Mesenchymal stem cell (in vitro differentiated cells and primary cell): Measurements from ENCODE around the gene PDXDC1.
"Not testable (repeated sequence)": the region's sequence is repeated elsewhere in the genome, so short reads cannot be mapped to it uniquely, and the experiment has no call there.

Experiments
- DNase-seq: peaks from one replicate; pipeline ENCODE4 v3.0.0-alpha.2; 2013
- H2AFZ ChIP-seq: one replicate; pipeline ENCODE4 v1.6.1; 2013; ENCODE audit warnings: low read depth, mild to moderate bottlenecking, control low read depth, inconsistent platforms, low read length, moderate library complexity
- H2AK5ac ChIP-seq: 2 replicates; pipeline ENCODE4 v1.6.1; 2013; ENCODE audit warnings: low read length, moderate library complexity, mild to moderate bottlenecking, inconsistent platforms; ENCODE audit not compliant: severe bottlenecking
- H2BK120ac ChIP-seq: one replicate; pipeline ENCODE4 v1.6.1; 2013; ENCODE audit warnings: low read depth, mild to moderate bottlenecking, inconsistent platforms, low read length, moderate library complexity
- H2BK12ac ChIP-seq, 2 experiments: one replicate each; pipeline ENCODE4 v1.6.1; 2013; ENCODE audit warnings: inconsistent platforms in 2 of 2, low read length in 2 of 2, mild to moderate bottlenecking in 2 of 2, moderate library complexity in 2 of 2, control low read depth in 1 of 2
- H2BK15ac ChIP-seq: one replicate; pipeline ENCODE4 v1.6.1; 2013; ENCODE audit warnings: mild to moderate bottlenecking, low read depth, inconsistent platforms; ENCODE audit not compliant: poor library complexity, severe bottlenecking
- H2BK5ac ChIP-seq: 2 replicates; pipeline ENCODE4 v1.6.1; 2013; ENCODE audit warnings: low read depth, mild to moderate bottlenecking, low read length, control low read depth, inconsistent platforms; ENCODE audit not compliant: poor library complexity, severe bottlenecking
- H3K14ac ChIP-seq, 2 experiments: one replicate each; pipeline ENCODE4 v1.6.1; 2013; ENCODE audit warnings: inconsistent platforms in 2 of 2, low read length in 2 of 2, control low read depth in 1 of 2, mild to moderate bottlenecking in 1 of 2, moderate library complexity in 1 of 2
- H3K18ac ChIP-seq, 2 experiments: one replicate each; pipeline ENCODE4 v1.6.1; 2013; ENCODE audit warnings: inconsistent platforms in 2 of 2, low read length in 2 of 2, control low read depth in 1 of 2, low read depth in 1 of 2, mild to moderate bottlenecking in 1 of 2
- H3K23ac ChIP-seq, 2 experiments: one replicate each; pipeline ENCODE4 v1.6.1; 2013; ENCODE audit warnings: inconsistent platforms in 2 of 2, low read length in 2 of 2, mild to moderate bottlenecking in 2 of 2, moderate library complexity in 2 of 2, control low read depth in 1 of 2
- H3K27ac ChIP-seq: 2 replicates; pipeline ENCODE4 v1.5.1; 2013; ENCODE audit warnings: mild to moderate bottlenecking, moderate library complexity, low read length, control low read depth, inconsistent platforms; ENCODE audit not compliant: poor library complexity, severe bottlenecking
- H3K27me3 ChIP-seq, 2 experiments: 2 replicates each; pipeline versions ENCODE4 v1.6.1 to v1.7.0; 2013; ENCODE audit warnings: low read length in 2 of 2, mild to moderate bottlenecking in 2 of 2, moderate library complexity in 2 of 2, control low read depth in 1 of 2, inconsistent platforms in 1 of 2; ENCODE audit not compliant: control insufficient read depth in 1 of 2, insufficient read depth in 1 of 2
- H3K36me3 ChIP-seq, 2 experiments: 2 replicates each; pipeline versions ENCODE4 v1.6.1 to v1.7.0; 2013; ENCODE audit warnings: low read length in 2 of 2, control low read depth in 1 of 2, inconsistent platforms in 1 of 2, low read depth in 1 of 2, mild to moderate bottlenecking in 1 of 2; ENCODE audit not compliant: insufficient read depth in 2 of 2, control insufficient read depth in 1 of 2
- H3K4ac ChIP-seq, 2 experiments: one replicate each; pipeline ENCODE4 v1.6.1; 2013; ENCODE audit warnings: inconsistent platforms in 2 of 2, low read length in 2 of 2, mild to moderate bottlenecking in 2 of 2, moderate library complexity in 2 of 2, control low read depth in 1 of 2, low read depth in 1 of 2
- H3K4me1 ChIP-seq: 2 replicates; pipeline ENCODE4 v1.6.1; 2013; ENCODE audit warnings: low read depth, low read length, control low read depth; ENCODE audit not compliant: control insufficient read depth, insufficient read depth
- H3K4me2 ChIP-seq: 2 replicates; pipeline ENCODE4 v1.6.1; 2013; ENCODE audit warnings: low read length, mild to moderate bottlenecking, inconsistent platforms; ENCODE audit not compliant: poor library complexity, severe bottlenecking
- H3K4me3 ChIP-seq, 2 experiments: 2 replicates each; pipeline versions ENCODE4 v1.5.1 to v1.7.0; 2013; ENCODE audit warnings: low read length in 2 of 2, mild to moderate bottlenecking in 2 of 2, control low read depth in 1 of 2, low read depth in 1 of 2; ENCODE audit not compliant: insufficient read depth in 1 of 2
- H3K79me1 ChIP-seq: replicated peaks from 2 replicates; pipeline ENCODE4 v1.6.1; 2013; ENCODE audit warnings: mild to moderate bottlenecking, control low read depth, low read length, inconsistent platforms; ENCODE audit not compliant: poor library complexity, severe bottlenecking
- H3K9ac ChIP-seq: 2 replicates; pipeline ENCODE4 v1.7.0; 2013; ENCODE audit warnings: mild to moderate bottlenecking, low read length, moderate library complexity
- H3K9me3 ChIP-seq: 2 replicates; pipeline ENCODE4 v1.7.0; 2013; ENCODE audit warnings: mild to moderate bottlenecking, low read length; ENCODE audit not compliant: control insufficient read depth
- H4K8ac ChIP-seq: one replicate; pipeline ENCODE4 v1.6.1; 2013; ENCODE audit warnings: inconsistent platforms, mild to moderate bottlenecking, low read length, moderate library complexity
- H4K91ac ChIP-seq: one replicate; pipeline ENCODE4 v1.6.1; 2013; ENCODE audit warnings: mild to moderate bottlenecking, low read length, inconsistent platforms
- WGBS: methylation state at CpG from one replicate; pipeline ENCODE4 v1.1.7; 2013; ENCODE audit warnings: mixed read lengths; 5-methylcytosine and 5-hydroxymethylcytosine counted together

The PDXDC1 gene

DNA sequence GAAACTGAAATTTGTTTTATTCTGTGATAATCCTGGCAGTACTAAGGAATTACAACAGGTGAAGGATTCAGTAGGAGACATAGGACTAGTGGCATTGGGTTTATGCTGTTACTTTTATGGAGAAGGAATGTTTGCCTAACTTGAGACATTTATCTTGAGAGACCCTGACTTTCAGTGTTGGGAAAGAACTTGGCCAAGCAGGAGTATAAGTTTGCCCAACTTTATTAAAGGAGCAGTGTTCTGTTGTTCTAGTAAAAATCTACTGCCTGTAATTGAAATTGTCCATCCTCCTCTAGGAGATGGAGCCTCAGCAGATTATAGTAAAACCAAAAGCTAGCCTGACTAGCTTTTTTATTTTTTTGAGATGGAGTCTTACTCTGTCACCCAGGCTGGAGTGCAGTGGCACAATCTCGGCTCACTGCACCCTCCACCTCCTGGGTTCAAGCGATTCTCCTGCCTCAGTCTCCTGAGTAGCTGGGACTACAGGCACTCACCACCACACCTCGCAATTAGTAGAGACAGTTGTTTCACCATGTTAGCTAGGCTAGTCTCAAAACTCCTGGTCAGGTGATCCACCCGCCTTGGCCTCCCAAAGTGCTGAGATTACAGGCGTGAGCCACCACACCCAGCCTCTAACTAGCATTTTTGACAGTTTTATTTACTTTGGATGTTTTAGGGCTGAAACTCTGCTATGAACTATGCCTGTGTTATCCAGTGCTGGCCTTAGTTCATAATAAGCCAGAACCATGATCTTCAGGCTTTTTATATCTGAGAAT lies 30.7 kb downstream of the PDXDC1 start:
- not testable (repeated sequence) for H2BK5ac ChIP-seq, H3K9ac ChIP-seq, H3K4ac ChIP-seq, H3K14ac ChIP-seq, H3K18ac ChIP-seq, H3K4me2 ChIP-seq, DNase-seq, H3K9me3 ChIP-seq, H3K27me3 ChIP-seq, H2BK120ac ChIP-seq, H3K23ac ChIP-seq, H4K91ac ChIP-seq, H3K4me1 ChIP-seq, H3K27ac ChIP-seq, H2BK12ac ChIP-seq, H2AK5ac ChIP-seq, H4K8ac ChIP-seq, H2BK15ac ChIP-seq, H2AFZ ChIP-seq, H3K4me3 ChIP-seq
- WGBS: 74% methylated on average over 4 of the region's 5 CpGs
- peaks cover 20 to 56% of the 10 kb centered on the region in 2 experiments for H3K36me3 ChIP-seq
- peaks cover 12% of the 10 kb centered on the region for H3K79me1 ChIP-seq

DNA sequence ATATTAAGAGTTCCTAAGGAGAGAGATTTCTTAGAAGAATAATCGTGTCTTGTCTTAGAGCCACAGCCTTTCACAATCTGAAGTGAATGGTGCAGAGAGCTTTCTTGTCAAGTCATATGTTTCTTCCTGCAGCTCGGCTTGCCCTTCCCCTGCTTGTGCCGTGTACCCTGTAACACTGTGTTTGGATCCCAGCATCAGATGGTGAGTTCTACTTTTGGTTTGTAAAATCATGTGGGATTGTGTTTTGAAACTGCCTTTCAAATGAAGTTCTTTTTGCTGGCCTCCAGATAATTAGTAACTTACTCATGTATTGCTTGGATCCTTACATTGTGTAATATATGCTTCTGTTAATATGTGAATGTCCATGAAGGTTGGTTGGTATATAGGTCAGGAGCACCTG lies 33.8 kb downstream of the PDXDC1 start:
- not testable (repeated sequence) for H2BK12ac ChIP-seq, H2AFZ ChIP-seq, H3K9me3 ChIP-seq, H3K4me2 ChIP-seq, H2BK15ac ChIP-seq, H4K91ac ChIP-seq, H3K4me3 ChIP-seq, H3K27me3 ChIP-seq, H2BK5ac ChIP-seq, H2AK5ac ChIP-seq, H3K14ac ChIP-seq, H3K4ac ChIP-seq, H3K4me1 ChIP-seq, H3K23ac ChIP-seq, H2BK120ac ChIP-seq, H3K18ac ChIP-seq, H4K8ac ChIP-seq, H3K9ac ChIP-seq, H3K27ac ChIP-seq
- 96% methylated on average over 3 of the region's 3 CpGs for WGBS
- DNase-seq: peak; percentile 29
- H3K79me1 ChIP-seq: peaks cover 17% of the 10 kb centered on the region
- H3K36me3 ChIP-seq: peaks cover 25 to 65% of the 10 kb centered on the region in 2 experiments

DNA sequence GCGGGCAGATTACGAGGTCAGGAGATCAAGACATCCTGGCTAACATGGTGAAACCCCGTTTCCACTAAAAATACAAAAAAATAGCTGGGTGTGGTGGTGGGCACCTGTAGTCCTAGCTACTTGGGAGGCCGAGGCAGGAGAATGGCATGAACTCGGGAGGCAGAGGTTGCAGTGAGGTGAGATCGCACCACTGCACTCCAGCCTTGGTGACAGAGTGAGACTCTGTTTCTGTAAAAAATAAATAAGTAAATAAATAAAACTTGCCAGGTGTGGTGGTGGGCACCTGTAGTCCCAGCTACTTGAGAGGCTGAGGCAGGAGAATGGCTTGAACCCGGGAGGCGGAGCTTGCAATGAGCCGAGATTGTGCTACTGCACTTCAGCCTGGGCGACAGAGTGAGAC lies 38.1 kb downstream of the PDXDC1 start:
- H4K8ac ChIP-seq, DNase-seq, H3K9me3 ChIP-seq, H2AFZ ChIP-seq, H2BK12ac ChIP-seq, H3K18ac ChIP-seq, H3K9ac ChIP-seq, H2BK120ac ChIP-seq, H3K27ac ChIP-seq, H3K4me3 ChIP-seq, H3K27me3 ChIP-seq, H3K4me1 ChIP-seq, H2BK15ac ChIP-seq, H3K4me2 ChIP-seq, H2AK5ac ChIP-seq, H3K14ac ChIP-seq, H4K91ac ChIP-seq, H2BK5ac ChIP-seq, H3K4ac ChIP-seq, H3K23ac ChIP-seq: not testable (repeated sequence)
- WGBS: 98% methylated on average over 8 of the region's 10 CpGs
- Histone ChIP-seq H3K36me3 (peaks cover 28 to 43% of the 10 kb centered on the region in 2 experiments), H3K79me1 (peaks cover 12% of the 10 kb centered on the region)

DNA sequence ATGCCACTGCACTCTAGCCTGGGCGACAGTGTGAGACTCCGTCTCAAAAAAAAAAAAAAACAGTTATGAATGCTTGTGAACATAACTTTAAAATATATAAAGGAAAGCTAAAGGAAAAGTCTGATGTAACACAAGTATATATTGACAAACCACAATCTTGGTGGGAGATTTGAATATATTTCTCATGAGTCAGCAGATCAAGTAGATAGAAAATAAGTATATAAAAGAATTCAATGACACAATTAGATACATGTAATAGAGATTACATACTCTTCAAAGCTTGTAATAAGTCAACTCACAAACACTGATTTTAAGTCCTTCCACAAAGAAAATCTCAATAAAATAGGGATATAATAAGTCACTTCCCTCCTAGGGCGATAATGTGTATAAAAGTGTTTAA lies 40.8 kb downstream of the PDXDC1 start:
- H3K18ac ChIP-seq, H2AFZ ChIP-seq, H3K14ac ChIP-seq, H3K27ac ChIP-seq, H3K4me3 ChIP-seq, H4K8ac ChIP-seq, H2BK15ac ChIP-seq, H3K27me3 ChIP-seq, H2BK12ac ChIP-seq, H3K4ac ChIP-seq, H2AK5ac ChIP-seq, DNase-seq, H3K23ac ChIP-seq, H3K4me2 ChIP-seq, H3K4me1 ChIP-seq, H3K9me3 ChIP-seq, H4K91ac ChIP-seq, H2BK5ac ChIP-seq: not testable (repeated sequence)
- peak overlapping the region; percentile 49 for H2BK120ac ChIP-seq
- H3K79me1 ChIP-seq: peaks cover 16% of the 10 kb centered on the region
- 100% methylated on average over 1 of the region's 3 CpGs for WGBS
- H3K9ac ChIP-seq: peak overlapping the region; percentile 79
- H3K36me3 ChIP-seq: peaks cover 33 to 42% of the 10 kb centered on the region in 2 experiments
